CD4-positive, alpha-beta T cell treated with Interleukin-1 beta for 1 hour (primary cell): ENCODE data around the gene ITPR2.
"Not testable (repeated sequence)": the region's sequence is repeated elsewhere in the genome, so short reads cannot be mapped to it uniquely, and the experiment has no call there.

ENCODE experiments used
- DNase-seq, 2 donors: peaks; one replicate each; pipeline ENCODE4 v3.0.0-alpha.2; 2020 to 2022

The ITPR2 gene

DNA sequence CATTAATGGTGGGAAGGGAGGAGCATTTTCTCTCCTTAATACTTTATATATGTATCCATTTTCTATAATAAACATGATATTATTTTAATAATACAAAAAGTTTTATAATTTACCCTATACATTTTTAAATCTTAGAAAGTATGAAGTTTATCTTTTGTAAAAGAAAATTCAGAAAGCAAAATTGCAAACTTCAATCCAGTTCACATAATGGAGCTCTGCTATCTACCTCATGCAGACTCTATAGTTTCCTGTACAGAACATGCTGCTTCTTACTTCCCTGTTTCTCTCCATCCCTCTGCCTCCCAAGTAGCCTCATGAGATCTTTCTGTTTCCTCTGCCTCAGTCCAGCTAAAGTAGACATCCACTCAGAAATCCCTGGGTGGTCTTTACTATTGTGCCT lies 402.4 kb downstream of the ITPR2 start:
- DNase-seq, result not testable (repeated sequence)

DNA sequence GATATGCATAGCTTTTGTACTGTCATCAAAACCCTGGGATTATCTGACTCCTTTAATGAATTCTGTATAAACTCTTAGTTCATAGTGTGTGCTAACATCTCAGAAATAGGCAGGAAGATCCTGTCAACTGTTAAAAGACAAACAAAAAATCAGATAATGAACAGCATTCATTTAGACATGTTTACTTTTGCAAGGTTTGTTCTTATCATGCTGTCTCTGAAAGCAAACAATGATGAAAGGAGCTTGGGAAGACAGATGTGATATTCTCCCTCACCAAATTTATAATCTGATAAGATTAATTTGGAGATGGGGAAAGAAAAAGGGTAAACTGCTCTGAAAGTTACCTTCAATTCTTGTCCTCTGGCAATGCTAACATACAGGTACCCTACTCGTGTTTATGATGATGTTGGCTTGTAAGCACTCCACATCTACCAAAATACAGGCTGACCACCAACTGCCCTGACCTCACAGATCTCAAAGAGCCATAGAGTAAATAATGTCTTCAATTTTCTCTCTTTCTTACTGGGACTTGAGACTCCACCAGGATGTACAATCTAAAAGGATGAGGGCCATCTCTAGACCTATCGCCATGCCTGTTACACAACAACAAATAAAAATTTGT lies 403.8 kb downstream of the ITPR2 start:
- no peak for DNase-seq

DNA sequence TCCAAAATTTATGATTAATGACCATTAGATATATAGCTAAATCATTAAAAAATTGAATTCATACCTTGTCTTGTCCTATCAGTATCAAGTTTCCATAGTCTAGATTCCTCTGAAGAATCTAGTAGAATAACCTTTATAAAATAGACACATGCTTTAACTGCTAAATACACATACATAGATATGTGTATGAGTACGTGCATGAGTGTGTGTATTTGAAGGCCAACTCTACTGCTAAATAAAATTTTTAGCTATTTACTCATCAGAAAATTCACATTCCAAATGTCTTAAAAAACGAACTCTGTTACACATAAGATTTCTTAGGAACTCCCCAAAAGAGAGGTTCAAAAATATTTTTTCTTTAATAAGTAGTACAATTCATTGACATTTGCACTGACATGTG lies 404.6 kb downstream of the ITPR2 start:
- DNase-seq, result no peak

DNA sequence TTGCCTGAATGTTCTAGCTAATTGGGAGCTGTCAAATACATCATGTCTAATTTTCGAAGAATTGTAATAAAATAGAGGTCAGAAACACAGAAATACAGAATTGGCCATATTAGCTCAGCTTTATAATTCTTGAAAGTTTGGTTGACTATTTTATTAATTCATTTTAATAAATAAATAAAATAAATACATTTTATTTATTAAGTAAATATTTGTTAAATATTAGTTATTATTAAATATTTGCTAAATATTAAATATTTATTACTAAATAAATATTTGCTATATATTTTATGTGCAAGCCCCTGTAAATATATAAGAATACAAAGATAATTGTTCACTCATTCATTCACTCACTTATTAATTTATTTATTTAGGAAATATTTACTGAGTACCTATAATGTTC lies 406.3 kb downstream of the ITPR2 start:
- DNase-seq, result no peak

- no peak for DNase-seq
Measured at GRCh38 chr12:26425587-26426260, 407.3 kb downstream of the ITPR2 start.

DNA sequence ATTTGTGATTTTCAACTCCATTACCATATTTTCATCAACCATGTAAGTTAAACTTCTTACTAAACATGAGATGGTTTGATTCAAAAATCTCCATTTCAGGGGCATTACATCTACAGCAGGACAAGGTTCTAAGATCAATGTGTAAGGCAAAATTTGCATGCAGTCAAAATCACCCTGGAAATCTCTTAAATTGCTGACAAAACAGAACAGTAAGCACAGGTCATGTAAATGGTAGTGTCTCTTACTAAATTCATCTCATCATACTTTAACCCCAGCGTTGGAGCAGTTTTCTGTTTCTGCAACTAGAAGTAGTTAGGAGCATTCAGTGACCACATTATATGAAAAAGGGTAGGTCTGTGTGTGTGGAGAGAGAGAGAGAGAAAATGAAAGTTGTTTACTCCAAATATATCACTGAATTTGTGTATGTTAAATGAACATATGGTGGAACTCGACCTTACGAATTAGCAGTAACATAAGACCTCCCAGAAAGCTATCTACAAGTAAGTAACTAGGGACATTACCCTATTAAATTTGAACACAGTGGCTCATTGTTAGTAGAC lies 410.1 kb downstream of the ITPR2 start:
- DNase-seq, result no peak

- no peak for DNase-seq
Measured at GRCh38 chr12:26416550-26416949, 416.4 kb downstream of the ITPR2 start.

- no peak for DNase-seq
Measured at GRCh38 chr12:26410689-26411088, 422.3 kb downstream of the ITPR2 start.

GRCh38 chr12:26406813-26407212 lies 426.2 kb downstream of the ITPR2 start:
- DNase-seq, result no peak

DNA sequence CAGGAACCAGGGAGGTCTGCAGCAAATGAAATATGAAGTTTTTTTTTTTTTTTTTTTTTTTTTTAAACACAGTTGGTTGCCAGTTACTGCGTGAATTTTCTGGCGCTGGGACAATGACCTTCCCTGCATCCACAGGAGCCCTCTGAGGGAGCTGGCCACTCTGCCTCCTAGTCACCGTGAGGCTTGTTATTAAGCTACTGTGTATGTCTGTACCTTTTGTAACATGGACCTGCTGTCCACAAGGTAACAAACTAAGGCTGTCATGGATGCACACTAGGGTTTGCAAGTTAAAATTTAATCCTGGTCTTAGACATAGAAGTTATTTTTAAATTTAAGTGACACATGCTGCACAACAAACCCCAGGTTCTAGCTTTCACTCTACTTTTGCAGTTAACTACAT lies 426.6 kb downstream of the ITPR2 start:
- DNase-seq, result no peak

DNA sequence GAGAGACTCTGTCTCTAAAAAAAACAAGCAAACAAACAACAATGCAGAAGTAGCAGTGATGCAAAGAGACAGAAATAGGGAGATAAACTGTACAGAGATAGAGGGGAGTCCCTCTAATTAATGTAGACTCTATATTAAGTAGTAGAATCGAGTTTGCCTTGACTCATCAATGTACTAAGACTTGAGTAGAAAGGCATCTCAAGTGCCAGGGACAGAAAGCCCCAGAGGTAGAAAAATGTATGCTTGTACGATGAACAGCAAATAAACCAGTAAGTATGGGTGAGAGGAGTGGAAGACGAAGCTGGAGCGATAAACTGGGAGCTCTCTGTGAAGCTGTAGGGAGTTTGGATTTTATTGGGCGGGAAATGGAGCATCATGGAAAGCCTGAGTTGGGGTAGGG lies 429.4 kb downstream of the ITPR2 start:
- DNase-seq, result no peak

DNA sequence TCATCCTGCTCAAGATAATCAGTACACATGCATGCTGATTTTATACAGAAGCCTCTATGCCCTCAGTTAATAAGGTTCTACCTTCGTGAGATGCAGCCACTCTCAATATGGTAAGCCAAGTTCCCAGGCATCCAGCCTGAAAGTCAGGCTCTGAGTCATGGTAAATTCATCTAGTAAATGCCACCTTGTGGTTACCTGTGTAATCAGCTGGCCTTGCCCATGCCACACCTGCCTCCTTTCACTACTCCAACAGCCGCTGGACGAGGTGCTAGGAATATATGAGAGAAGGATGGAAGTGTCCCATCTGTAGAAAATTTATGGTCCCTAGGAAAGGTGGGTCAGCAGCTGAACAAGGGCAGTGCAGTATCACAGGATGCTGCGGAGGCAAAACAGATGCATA lies 430.3 kb downstream of the ITPR2 start:
- DNase-seq, result no peak

- no peak for DNase-seq
Measured at GRCh38 chr12:26401874-26402273, 431.1 kb downstream of the ITPR2 start.

DNA sequence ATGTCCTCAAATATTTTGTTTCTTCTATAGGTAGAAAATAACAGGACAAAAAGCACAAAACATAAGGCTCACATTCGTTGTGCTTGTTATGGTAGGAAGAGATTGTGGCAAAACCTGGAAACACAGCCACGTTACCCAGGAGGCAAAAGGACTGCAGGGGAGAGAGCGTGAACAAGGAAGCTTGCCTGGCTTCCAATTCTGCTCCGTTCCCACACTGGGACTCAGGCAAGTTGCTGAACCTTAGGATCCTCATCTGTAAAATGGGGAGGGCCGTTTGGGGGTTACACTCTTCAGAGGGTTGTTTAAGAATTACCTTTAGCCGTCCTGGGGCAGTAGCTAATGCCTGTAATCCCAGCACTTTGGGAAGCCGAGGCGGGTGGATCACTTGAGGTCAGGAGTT lies 432.4 kb downstream of the ITPR2 start:
- no peak for DNase-seq

GRCh38 chr12:26399381-26399780 lies 433.6 kb downstream of the ITPR2 start:
- DNase-seq, result no peak

DNA sequence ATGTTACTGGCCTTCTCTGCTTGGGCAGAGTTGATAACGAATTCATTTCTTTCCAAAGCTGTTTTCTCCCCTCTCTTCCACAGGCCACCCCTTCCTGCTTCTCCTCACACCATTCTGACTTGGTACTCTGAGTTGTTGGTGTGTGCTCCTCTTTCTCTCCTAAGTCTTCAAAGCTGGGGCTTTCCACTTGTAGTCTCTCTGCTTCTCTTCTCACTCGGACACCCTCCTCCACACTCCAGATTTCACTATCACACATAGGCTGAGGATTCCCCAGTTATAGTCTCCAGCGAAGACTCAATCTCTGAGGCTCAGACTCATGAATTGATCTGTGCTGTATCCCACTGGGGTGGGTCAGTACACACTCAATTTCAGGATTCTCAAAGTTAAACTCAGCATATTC lies 436.6 kb downstream of the ITPR2 start:
- no peak for DNase-seq

GRCh38 chr12:26389343-26389742 lies 443.7 kb downstream of the ITPR2 start:
- no peak for DNase-seq

DNA sequence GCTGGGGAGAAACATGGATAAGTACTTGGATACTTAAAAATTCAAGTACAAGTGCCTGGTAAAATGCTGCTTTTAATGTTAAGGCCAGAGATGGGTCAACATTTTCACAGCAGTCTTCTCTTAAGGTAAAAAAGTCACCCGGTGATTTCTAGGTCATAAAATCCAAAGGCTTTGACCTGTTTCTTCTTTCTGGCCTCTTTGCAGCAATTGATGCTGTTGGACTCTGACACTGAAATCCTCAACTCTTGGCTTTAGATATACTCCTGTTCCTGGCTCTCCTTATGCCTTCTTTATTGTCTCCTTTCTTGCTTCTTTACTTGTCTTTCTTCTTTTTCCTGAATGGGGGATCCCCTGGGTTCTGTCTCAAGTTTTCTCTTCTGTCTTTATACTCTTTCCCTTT lies 448.5 kb downstream of the ITPR2 start:
- DNase-seq, result no peak

GRCh38 chr12:26383041-26383440 lies 450.0 kb downstream of the ITPR2 start:
- DNase-seq, result no peak

DNA sequence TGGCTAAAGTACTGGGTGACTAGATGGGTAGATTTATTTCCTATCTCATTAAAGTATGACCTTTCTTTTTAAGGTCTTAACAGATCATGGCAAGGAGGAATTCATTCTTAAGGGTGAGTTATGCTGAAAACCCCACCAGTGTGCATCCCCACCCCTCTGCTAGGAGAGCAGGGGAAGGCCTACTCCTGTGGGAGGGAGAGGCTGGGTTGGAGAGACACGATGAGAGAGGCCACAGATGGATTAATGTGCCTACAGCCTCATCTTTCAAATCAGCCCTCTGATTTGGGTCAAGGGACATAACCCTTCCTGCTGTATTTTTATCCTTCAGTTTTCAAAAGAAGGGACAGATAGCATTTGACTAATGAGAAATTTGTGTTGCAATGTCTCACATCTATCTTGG lies 452.1 kb downstream of the ITPR2 start:
- no peak for DNase-seq

- no peak for DNase-seq
Measured at GRCh38 chr12:26379777-26380467, 453.1 kb downstream of the ITPR2 start.

DNA sequence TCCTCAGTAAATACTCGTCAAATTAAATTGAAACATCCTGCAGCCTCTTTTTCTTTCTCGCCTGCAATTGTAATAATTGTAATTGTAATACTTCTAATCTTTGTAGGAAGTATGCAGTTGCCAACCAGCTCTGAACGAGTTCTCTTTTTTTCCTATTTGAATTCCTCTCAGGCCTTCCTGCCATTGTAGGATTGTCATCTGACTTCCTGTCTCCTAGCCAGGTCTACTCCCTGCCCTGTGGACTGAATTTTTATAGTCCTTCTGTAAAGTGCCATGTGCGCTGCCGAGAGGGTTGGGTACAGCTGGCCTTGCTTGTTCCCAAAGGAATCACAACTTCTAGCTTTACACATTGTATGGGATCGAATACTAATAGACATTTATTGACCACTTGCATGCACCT lies 454.3 kb downstream of the ITPR2 start:
- no peak for DNase-seq

DNA sequence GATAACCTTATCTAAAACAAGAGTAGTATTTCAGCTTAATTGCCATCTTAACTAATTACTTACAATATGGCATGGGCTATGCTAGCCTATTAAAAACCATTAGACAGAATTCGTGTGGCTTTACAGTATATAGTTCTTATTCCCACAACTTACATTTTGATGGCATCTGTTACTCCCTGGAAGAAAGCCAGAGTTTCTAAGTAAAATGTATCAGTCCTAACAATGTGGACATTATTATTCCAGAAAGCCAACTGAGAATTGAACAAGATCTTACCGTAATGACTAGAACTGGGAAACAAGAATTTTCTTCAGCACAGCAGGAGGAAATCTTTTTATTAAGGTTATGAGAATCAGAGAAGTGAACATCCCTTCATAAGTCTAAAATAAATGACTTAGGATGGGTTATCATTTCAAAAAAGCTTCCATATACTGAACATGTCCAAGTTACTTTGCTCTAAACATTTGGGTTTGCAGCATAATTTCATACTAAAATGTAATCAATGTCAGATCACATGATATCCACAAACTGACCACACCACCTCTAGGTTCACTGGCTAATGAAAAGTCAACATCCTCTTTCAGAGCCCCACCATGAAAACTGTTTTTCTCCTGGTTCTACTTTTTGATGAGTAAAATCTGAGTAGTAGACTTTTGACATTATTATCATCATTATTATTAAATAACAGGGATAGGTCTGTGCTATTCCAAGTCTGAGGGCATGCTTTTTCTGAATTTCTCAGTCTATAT lies 457.9 kb downstream of the ITPR2 start:
- DNase-seq, result no peak
